Measurements from ENCODE around the gene ARID1A. TPM values are rescaled to one million over a fixed set of nuclear protein-coding genes. Genes with fewer than 3 reads are reported as not detected.

The ARID1A gene
- total and polyA plus RNA-seq, 4 donors = 12.2 to 31.9 (median 20.2) TPM

GRCh38 chr1:26789931-26790330 is 94.1 kb downstream of the ARID1A start (continued):
- TF ChIP-seq REST (IDR thresholded peaks at IDR 0.05) = no peak
- no peak for TF ChIP-seq HNF4G (IDR thresholded peaks at IDR 0.05)
- TF ChIP-seq RAD21 (IDR thresholded peaks at IDR 0.05) = no peak
- TF ChIP-seq FOXA1 (IDR thresholded peaks at IDR 0.05) = no peak
- TF ChIP-seq RXRA (IDR thresholded peaks at IDR 0.05) = no peak

- no peak overlapping the region for H3K9ac ChIP-seq (ENCODE audit: low read depth in 1 of 2, low read length in 2 of 2)
- no peak overlapping the region for H3K27ac ChIP-seq (ENCODE audit: low read depth in 1 of 2, low read length in 2 of 2)
- no peak for DNase-seq (ENCODE audit: low spot score)
- peaks cover 0 to 8% (median 4%) of the 10 kb centered on the region in 4 donors for H3K36me3 ChIP-seq (ENCODE audit: control insufficient read depth in 4 of 4, insufficient read depth in 3 of 4, low read depth in 1 of 4, low read length in 3 of 4)
- H3K4me1 ChIP-seq (ENCODE audit: control insufficient read depth in 4 of 4, insufficient read depth in 4 of 4, low read length in 3 of 4) = peaks cover 9 to 72% (median 37%) of the 10 kb centered on the region in 4 donors
- no peak for TF ChIP-seq CTCF (IDR thresholded peaks at IDR 0.05; ENCODE audit: low read depth, low read length, missing input control)
- TF ChIP-seq MAX (IDR thresholded peaks at IDR 0.05) = no peak
- no peak for TF ChIP-seq YY1 (IDR thresholded peaks at IDR 0.05)
- TF ChIP-seq GABPA (IDR thresholded peaks at IDR 0.05 in 1 of 2, conservative IDR thresholded peaks at IDR 0.05 in 1 of 2) = no peak
- no peak for TF ChIP-seq EGR1 (IDR thresholded peaks at IDR 0.05; ENCODE audit: low read depth in 2 of 2)
- no peak for TF ChIP-seq RAD21 (IDR thresholded peaks at IDR 0.05)
- TF ChIP-seq TAF1 (conservative IDR thresholded peaks at IDR 0.05) = no peak
- TF ChIP-seq RXRA (IDR thresholded peaks at IDR 0.05) = no peak
- TF ChIP-seq HNF4G (IDR thresholded peaks at IDR 0.05) = no peak
- no peak for TF ChIP-seq SP1 (IDR thresholded peaks at IDR 0.05)
- TF ChIP-seq FOXA2 (IDR thresholded peaks at IDR 0.05) = no peak
- no peak for TF ChIP-seq ZBTB33 (IDR thresholded peaks at IDR 0.05)
- no peak for TF ChIP-seq NR2F2 (IDR thresholded peaks at IDR 0.05)
- no peak for TF ChIP-seq JUND (IDR thresholded peaks at IDR 0.05)
- no peak for TF ChIP-seq FOXA1 (IDR thresholded peaks at IDR 0.05)
- TF ChIP-seq ATF3 (IDR thresholded peaks at IDR 0.05) = no peak
- TF ChIP-seq REST (IDR thresholded peaks at IDR 0.05) = no peak
- no peaks in the 10 kb centered on the region for H3K9me3 ChIP-seq (ENCODE audit: control insufficient read depth in 4 of 4, low read length in 3 of 4)
- no peak overlapping the region for H3K4me3 ChIP-seq (ENCODE audit: low read depth in 1 of 3, low read length in 3 of 3)
- 70% methylated on average over 5 of the region's 5 CpGs for WGBS
- H3K27me3 ChIP-seq (ENCODE audit: control insufficient read depth in 4 of 4, insufficient read depth in 4 of 4, low read length in 3 of 4) = no peaks in the 10 kb centered on the region
Measured at GRCh38 chr1:26790551-26790953, 94.7 kb downstream of the ARID1A start.
